Choroid plexus epithelial cell (primary cell): ENCODE results near the gene ARL3.
"Not testable (repeated sequence)": the region's sequence is repeated elsewhere in the genome, so short reads cannot be mapped to it uniquely, and the experiment has no call there.

Experiments used
- DNase-seq: peaks from one replicate; pipeline ENCODE4 v3.0.0-alpha.2; 2010; ENCODE audit warnings: low read depth
- H3K4me3 ChIP-seq: 2 replicates; pipeline ENCODE4 v1.5.1; 2011; ENCODE audit warnings: low read depth, mild to moderate bottlenecking, control low read depth, low read length, moderate library complexity
- CTCF ChIP-seq: conservative IDR thresholded peaks from 2 replicates; pipeline ENCODE4 v1.5.1; 2011; ENCODE audit warnings: low read depth, mild to moderate bottlenecking, control low read depth, inconsistent platforms, low read length, moderate library complexity

ARL3 gene

GRCh38 chr10:102713814-102714620 is at the start of gene ARL3:
ARL3 (minus strand) TSS chr10:102714397; CDS start chr10:102714275, 122 bp downstream.
- peak; percentile 99 for DNase-seq
- TF ChIP-seq CTCF = no peak
- peak within 1 kb of the TSS; percentile 93 for H3K4me3 ChIP-seq

GRCh38 chr10:102763037-102763607 is 48.9 kb upstream of the ARL3 start:
- no peak overlapping the region for H3K4me3 ChIP-seq
- DNase-seq = no peak
- TF ChIP-seq CTCF = no peak

- no peak for TF ChIP-seq CTCF
- no peak for DNase-seq
- no peak overlapping the region for H3K4me3 ChIP-seq
These were observed 48.3 kb upstream of the ARL3 start for GRCh38 chr10:102762401-102763015.

GRCh38 chr10:102761981-102762380 is 47.8 kb upstream of the ARL3 start:
- DNase-seq = no peak
- TF ChIP-seq CTCF = no peak

GRCh38 chr10:102759497-102760210 is 45.5 kb upstream of the ARL3 start:
- no peak overlapping the region for H3K4me3 ChIP-seq
- no peak for TF ChIP-seq CTCF
- no peak for DNase-seq

More at GRCh38 chr10:102761981-102762380, 47.8 kb upstream of the ARL3 start:
- H3K4me3 ChIP-seq = no peak overlapping the region

GRCh38 chr10:102758933-102759262 is 44.7 kb upstream of the ARL3 start:
- DNase-seq, H3K4me3 ChIP-seq: not testable (repeated sequence)
